Esophagus (tissue), 2 donors: ENCODE results near the gene RNASE9. TPM values are rescaled to one million over a fixed set of nuclear protein-coding genes. Genes with fewer than 3 reads are reported as not detected.
"Not testable (repeated sequence)": the region's sequence is repeated elsewhere in the genome, so short reads cannot be mapped to it uniquely, and the experiment has no call there.

Experiments
- H3K27ac ChIP-seq, 2 donors: one replicate each; pipeline ENCODE4 v1.5.1; 2013; ENCODE audit warnings: low read depth in 2 of 2, mild to moderate bottlenecking in 2 of 2, inconsistent platforms in 1 of 2, low read length in 1 of 2, moderate library complexity in 1 of 2
- H3K27me3 ChIP-seq, 2 donors: one replicate each; pipeline ENCODE4 v1.6.1; 2013; ENCODE audit warnings: low read length in 2 of 2, control low read depth in 1 of 2, mild to moderate bottlenecking in 1 of 2; ENCODE audit not compliant: insufficient read depth in 2 of 2, control insufficient read depth in 1 of 2
- H3K36me3 ChIP-seq, 2 donors: one replicate each; pipeline ENCODE4 v1.6.1; 2013; ENCODE audit warnings: low read length in 1 of 2; ENCODE audit not compliant: control insufficient read depth in 2 of 2, insufficient read depth in 2 of 2
- H3K4me1 ChIP-seq, 2 donors: one replicate each; pipeline ENCODE4 v1.6.1; 2013; ENCODE audit warnings: low read length in 1 of 2; ENCODE audit not compliant: control insufficient read depth in 2 of 2, insufficient read depth in 2 of 2
- H3K4me3 ChIP-seq, 2 donors: one replicate each; pipeline ENCODE4 v1.5.1; 2013; ENCODE audit warnings: low read length in 2 of 2, mild to moderate bottlenecking in 2 of 2, low read depth in 1 of 2, moderate library complexity in 1 of 2
- H3K9me3 ChIP-seq, 2 donors: one replicate each; pipeline ENCODE4 v1.6.1; 2013; ENCODE audit warnings: mild to moderate bottlenecking in 2 of 2, low read depth in 1 of 2, low read length in 1 of 2, moderate library complexity in 1 of 2; ENCODE audit not compliant: control insufficient read depth in 2 of 2, insufficient read depth in 1 of 2
- WGBS, 2 donors: extraction: QIAGEN DNeasy Blood & Tissue Kit; methylation state at CpG; one replicate each; pipeline ENCODE4 v1.1.7; 2013; 5-methylcytosine and 5-hydroxymethylcytosine counted together
- polyA plus RNA-seq, 2 donors: library from polyadenylated mRNA; stranded (reverse); fragments of 200-250 nt; gene quantifications; one replicate each; pipeline ENCODE4 v1.2.3, GENCODE V29; 2013
- donor health status: healthy with polysubstance abuse.
- donor health status: Bipolar disorder and iron deficiency.

Gene RNASE9
- polyA plus RNA-seq, 2 donors, result not detected

- Histone ChIP-seq H3K36me3 (no peaks in the 10 kb centered on the region), H3K4me1 (no peaks in the 10 kb centered on the region), H3K9me3 (no peaks in the 10 kb centered on the region), H3K27me3 (no peaks in the 10 kb centered on the region), H3K4me3 (no peak overlapping the region), H3K27ac (no peak overlapping the region)
- WGBS, 2 donors, result 75 to 77% methylated on average over 14 of the region's 14 CpGs
These were observed 18.1 kb upstream of the RNASE9 start for GRCh38 chr14:20578784-20579502.

GRCh38 chr14:20578325-20578724 lies 17.5 kb upstream of the RNASE9 start:
- WGBS, 2 donors, result 68 to 72% methylated on average over 3 of the region's 3 CpGs
- Histone ChIP-seq H3K36me3 (no peaks in the 10 kb centered on the region), H3K4me1 (no peaks in the 10 kb centered on the region), H3K9me3 (no peaks in the 10 kb centered on the region), H3K27ac (no peak overlapping the region), H3K27me3 (no peaks in the 10 kb centered on the region), H3K4me3 (no peak overlapping the region)

GRCh38 chr14:20572382-20572990 lies 11.6 kb upstream of the RNASE9 start:
- H3K4me1 ChIP-seq, H3K36me3 ChIP-seq, H3K27me3 ChIP-seq, H3K9me3 ChIP-seq, H3K27ac ChIP-seq, H3K4me3 ChIP-seq: not testable (repeated sequence)
- WGBS, 2 donors, result 64 to 69% methylated on average over 4 of the region's 4 CpGs

GRCh38 chr14:20570720-20571119 lies 9.9 kb upstream of the RNASE9 start:
- not testable (repeated sequence) for H3K36me3 ChIP-seq, H3K27ac ChIP-seq, H3K27me3 ChIP-seq, H3K4me1 ChIP-seq, H3K4me3 ChIP-seq, H3K9me3 ChIP-seq
- WGBS, 2 donors, result 67 to 84% methylated on average over 1 of the region's 1 CpG

GRCh38 chr14:20569865-20570264 lies 9.0 kb upstream of the RNASE9 start:
- not testable (repeated sequence) for H3K27me3 ChIP-seq, H3K9me3 ChIP-seq, H3K4me3 ChIP-seq, H3K36me3 ChIP-seq, H3K27ac ChIP-seq, H3K4me1 ChIP-seq
- 84 to 92% methylated on average over 2 of the region's 2 CpGs for WGBS, 2 donors

- peaks cover 5 to 6% of the 10 kb centered on the region in 2 donors for H3K9me3 ChIP-seq
- no peaks in the 10 kb centered on the region for H3K36me3 ChIP-seq
- H3K4me1 ChIP-seq, result no peaks in the 10 kb centered on the region
- no peak overlapping the region for H3K27ac ChIP-seq
- no peak overlapping the region for H3K4me3 ChIP-seq
- peaks cover 0 to 2% of the 10 kb centered on the region in 2 donors for H3K27me3 ChIP-seq
These were observed 8.2 kb upstream of the RNASE9 start for GRCh38 chr14:20569066-20569465.

GRCh38 chr14:20568393-20568792 lies 7.5 kb upstream of the RNASE9 start:
- H3K27ac ChIP-seq, result no peak overlapping the region
- 73 to 88% methylated on average over 3 of the region's 3 CpGs for WGBS, 2 donors
- H3K4me3 ChIP-seq, result no peak overlapping the region
- peaks cover 5 to 6% of the 10 kb centered on the region in 2 donors for H3K9me3 ChIP-seq
- H3K27me3 ChIP-seq, result peaks cover 0 to 2% of the 10 kb centered on the region in 2 donors
- H3K4me1 ChIP-seq, result no peaks in the 10 kb centered on the region
- H3K36me3 ChIP-seq, result no peaks in the 10 kb centered on the region

- H3K27ac ChIP-seq, H3K27me3 ChIP-seq, H3K9me3 ChIP-seq, H3K4me3 ChIP-seq, H3K4me1 ChIP-seq, H3K36me3 ChIP-seq: not testable (repeated sequence)
- 77 to 84% methylated on average over 1 of the region's 1 CpG for WGBS, 2 donors
These were observed 6.4 kb upstream of the RNASE9 start for GRCh38 chr14:20567199-20567598.

GRCh38 chr14:20564501-20564997 lies 3.7 kb upstream of the RNASE9 start:
- 85 to 90% methylated on average over 2 of the region's 2 CpGs for WGBS, 2 donors
- Histone ChIP-seq H3K4me3 (no peak overlapping the region), H3K27ac (no peak overlapping the region)

GRCh38 chr14:20563971-20564370 lies 3.1 kb upstream of the RNASE9 start:
- Histone ChIP-seq H3K4me1 (no peaks in the 10 kb centered on the region), H3K9me3 (peaks cover 0 to 5% of the 10 kb centered on the region in 2 donors), H3K4me3 (no peak overlapping the region), H3K27me3 (peaks cover 0 to 2% of the 10 kb centered on the region in 2 donors), H3K27ac (no peak overlapping the region), H3K36me3 (no peaks in the 10 kb centered on the region)
- 75 to 89% methylated on average over 1 of the region's 1 CpG for WGBS, 2 donors

More at GRCh38 chr14:20564501-20564997, 3.7 kb upstream of the RNASE9 start:
- peaks cover 5 to 6% of the 10 kb centered on the region in 2 donors for H3K9me3 ChIP-seq
- H3K4me1 ChIP-seq, result no peaks in the 10 kb centered on the region
- H3K36me3 ChIP-seq, result no peaks in the 10 kb centered on the region
- peaks cover 0 to 2% of the 10 kb centered on the region in 2 donors for H3K27me3 ChIP-seq
